Stimulated activated CD4-positive, alpha-beta T cell treated with anti-CD3 and anti-CD28 coated beads, Interleukin-1b, Interleukin-23, amount 100 ng/mL, for 48 hours (primary cell): ENCODE data around the gene NEXN.
"Not testable (repeated sequence)": the region's sequence is repeated elsewhere in the genome, so short reads cannot be mapped to it uniquely, and the experiment has no call there.

ENCODE experiments used
- DNase-seq: peaks from one replicate; pipeline ENCODE4 v3.0.0-alpha.2; 2020

NEXN gene

GRCh38 chr1:77970192-77970591, 81.8 kb downstream of the NEXN start:
- DNase-seq: no peak

- DNase-seq: no peak
Measured at GRCh38 chr1:77972080-77972479, 83.7 kb downstream of the NEXN start.

GRCh38 chr1:77975386-77975785, 87.0 kb downstream of the NEXN start:
- no peak for DNase-seq

GRCh38 chr1:77975907-77976306, 87.5 kb downstream of the NEXN start:
- no peak for DNase-seq

GRCh38 chr1:77976433-77977076, 88.1 kb downstream of the NEXN start:
- no peak for DNase-seq

- no peak for DNase-seq
Measured at GRCh38 chr1:77977989-77978292, 89.5 kb downstream of the NEXN start.

- DNase-seq: peak; percentile 84
Measured at GRCh38 chr1:77978293-77978968, 90.0 kb downstream of the NEXN start.

- DNase-seq: peak; percentile 96
Measured at GRCh38 chr1:77978969-77979876, 90.8 kb downstream of the NEXN start, which contains the start of gene FUBP1. FUBP1 (minus strand) TSS chr1:77979072; CDS start chr1:77979004, 68 bp downstream.

GRCh38 chr1:77983352-77983996, 95.0 kb downstream of the NEXN start:
- DNase-seq: not testable (repeated sequence)

GRCh38 chr1:77983997-77984355, 95.6 kb downstream of the NEXN start:
- no peak for DNase-seq

GRCh38 chr1:77984629-77985028, 96.2 kb downstream of the NEXN start:
- DNase-seq: no peak

- peak; percentile 33 for DNase-seq
Measured at GRCh38 chr1:77986810-77987209, 98.4 kb downstream of the NEXN start.

GRCh38 chr1:77987919-77988318, 99.5 kb downstream of the NEXN start:
- DNase-seq: no peak

- DNase-seq: no peak
Measured at GRCh38 chr1:77989744-77990143, 101.3 kb downstream of the NEXN start.

- no peak for DNase-seq
Measured at GRCh38 chr1:77990629-77991204, 102.3 kb downstream of the NEXN start.

GRCh38 chr1:77991638-77992037, 103.2 kb downstream of the NEXN start:
- no peak for DNase-seq
